ENCODE measurements around the gene MARK1.

Gene MARK1

GRCh38 chr1:220527908-220528678, at the start of gene MARK1:
MARK1 (plus strand) TSS chr1:220528136; CDS start chr1:220528823, 687 bp downstream.
- DNase-seq: no peak

- DNase-seq: no peak
These were observed 44.2 kb upstream of the MARK1 start for GRCh38 chr1:220483700-220484099.

- no peak for DNase-seq
These were observed 43.8 kb upstream of the MARK1 start for GRCh38 chr1:220484135-220484534.

- DNase-seq: no peak
These were observed 42.8 kb upstream of the MARK1 start for GRCh38 chr1:220485131-220485530.

GRCh38 chr1:220485791-220486190, 42.1 kb upstream of the MARK1 start:
- DNase-seq: no peak

GRCh38 chr1:220487297-220487820, 40.6 kb upstream of the MARK1 start:
- no peak for DNase-seq

GRCh38 chr1:220491891-220492290, 36.0 kb upstream of the MARK1 start:
- no peak for DNase-seq

GRCh38 chr1:220497220-220497947, 30.6 kb upstream of the MARK1 start:
- no peak for DNase-seq

GRCh38 chr1:220498188-220498587, 29.7 kb upstream of the MARK1 start:
- DNase-seq: no peak

GRCh38 chr1:220500372-220500771, 27.6 kb upstream of the MARK1 start:
- no peak for DNase-seq

GRCh38 chr1:220504329-220504728, 23.6 kb upstream of the MARK1 start:
- DNase-seq: no peak

- no peak for DNase-seq
These were observed 20.9 kb upstream of the MARK1 start for GRCh38 chr1:220507085-220507484.

GRCh38 chr1:220511179-220511578, 16.8 kb upstream of the MARK1 start:
- no peak for DNase-seq

GRCh38 chr1:220511785-220512184, 16.2 kb upstream of the MARK1 start:
- no peak for DNase-seq

GRCh38 chr1:220513834-220514233, 14.1 kb upstream of the MARK1 start:
- no peak for DNase-seq

GRCh38 chr1:220514256-220514655, 13.7 kb upstream of the MARK1 start:
- no peak for DNase-seq

GRCh38 chr1:220516014-220516721, 11.8 kb upstream of the MARK1 start:
- no peak for DNase-seq

GRCh38 chr1:220516722-220517042, 11.3 kb upstream of the MARK1 start:
- DNase-seq: no peak

GRCh38 chr1:220521778-220522177, 6.2 kb upstream of the MARK1 start:
- DNase-seq: no peak

GRCh38 chr1:220526294-220526693, 1.6 kb upstream of the MARK1 start:
- DNase-seq: no peak

GRCh38 chr1:220527279-220527907, 543 bp upstream of the MARK1 start:
- no peak for DNase-seq

- DNase-seq: no peak
These were observed 954 bp downstream of the MARK1 start for GRCh38 chr1:220528679-220529501.

All from CD4-positive, alpha-beta T cell treated with Interleukin-1 beta for 1 hour (primary cell).